ENCODE measurements around the gene YIF1A. TPM values are rescaled to one million over a fixed set of nuclear protein-coding genes. Genes with fewer than 3 reads are reported as not detected.

Gene YIF1A, protein sequence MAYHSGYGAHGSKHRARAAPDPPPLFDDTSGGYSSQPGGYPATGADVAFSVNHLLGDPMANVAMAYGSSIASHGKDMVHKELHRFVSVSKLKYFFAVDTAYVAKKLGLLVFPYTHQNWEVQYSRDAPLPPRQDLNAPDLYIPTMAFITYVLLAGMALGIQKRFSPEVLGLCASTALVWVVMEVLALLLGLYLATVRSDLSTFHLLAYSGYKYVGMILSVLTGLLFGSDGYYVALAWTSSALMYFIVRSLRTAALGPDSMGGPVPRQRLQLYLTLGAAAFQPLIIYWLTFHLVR
- 185 and 214 TPM in 2 replicates for total RNA-seq

DNA sequence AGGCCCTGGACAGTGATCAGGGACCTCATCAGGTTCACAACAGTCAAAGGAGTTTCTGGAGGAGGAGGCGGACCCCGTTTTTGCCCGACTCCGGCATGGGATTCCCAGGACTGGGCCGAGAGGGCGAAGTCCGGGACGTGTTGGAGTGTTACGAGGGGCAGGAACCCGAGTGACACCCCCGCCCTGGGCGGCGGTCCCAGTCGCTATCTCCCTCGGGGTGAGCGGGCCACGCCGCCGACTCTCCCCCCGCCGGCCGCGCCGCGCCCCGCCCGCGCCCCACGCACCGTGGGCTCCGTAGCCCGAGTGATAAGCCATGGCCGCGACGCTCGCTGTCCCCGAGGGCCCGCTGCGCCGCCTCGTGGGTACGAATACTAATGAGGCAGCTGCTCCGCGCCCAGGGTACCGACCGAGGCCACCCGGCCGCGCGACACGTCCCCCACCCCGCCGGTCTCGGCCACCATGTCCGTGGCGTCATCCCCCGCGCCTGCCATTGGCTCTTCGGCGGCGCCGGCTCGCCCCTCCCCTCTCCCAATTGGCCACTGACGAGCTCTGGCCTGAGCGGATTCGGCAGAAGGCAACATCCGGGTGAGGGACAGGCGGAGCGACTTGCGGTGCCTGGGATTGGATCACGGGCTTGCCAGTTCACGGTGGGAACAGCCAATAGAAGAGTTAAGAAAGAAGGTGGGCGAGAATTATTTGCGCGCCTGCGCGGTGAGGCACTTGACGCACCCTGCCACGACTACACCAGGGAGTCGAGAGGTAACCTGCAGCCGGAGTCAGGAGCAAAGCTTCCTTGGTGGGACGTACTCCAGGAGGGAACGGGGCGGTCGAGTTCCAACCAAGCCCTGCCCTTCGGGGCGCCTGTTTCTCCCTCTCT lies at the start of gene YIF1A:
Gene YIF1A (minus strand): TSS at position 473 of the 877 bp plus-strand sequence. CDS start 158 bp downstream, at position 315.

DNA sequence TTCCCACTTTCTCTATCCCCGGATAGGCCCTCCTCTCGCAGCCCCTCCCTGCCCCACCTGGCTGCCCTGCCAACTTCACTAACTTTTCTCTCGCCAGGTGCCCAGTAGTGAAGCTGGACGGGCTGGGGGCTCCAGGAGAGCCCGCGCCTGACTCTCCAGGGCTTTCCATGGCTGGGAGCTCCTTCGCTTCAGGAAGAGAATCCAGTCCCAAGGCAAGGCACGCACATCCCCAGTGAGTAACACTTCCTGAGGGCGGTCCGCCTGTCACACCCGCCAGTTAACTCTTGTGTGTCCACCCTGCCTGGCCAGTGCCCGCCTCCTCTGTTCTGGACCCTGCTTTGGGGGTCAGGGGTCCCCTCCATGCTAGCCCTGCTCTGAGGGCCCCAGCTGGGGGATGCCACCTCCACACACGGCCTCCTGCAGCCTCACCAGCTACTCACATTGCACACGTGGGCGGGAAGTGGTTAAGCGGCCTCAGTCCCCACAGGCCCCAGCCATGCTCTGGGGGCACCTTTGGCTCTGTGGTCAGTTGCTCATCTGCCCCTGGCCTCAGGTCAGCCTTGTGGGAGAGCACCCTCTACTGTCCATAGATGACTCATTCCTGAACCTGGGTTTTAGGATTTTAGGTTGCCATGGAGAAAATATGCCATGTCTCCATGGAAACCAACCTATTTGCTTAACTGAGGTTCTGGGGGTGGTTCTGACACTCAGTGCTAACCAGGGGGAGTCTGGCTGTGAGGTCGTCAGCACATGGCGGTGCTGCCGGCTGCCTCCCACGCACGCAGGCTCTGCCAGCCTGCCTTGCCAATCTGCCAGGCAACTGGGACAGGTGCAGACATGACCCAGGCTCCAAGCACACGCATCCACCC lies 47.5 kb upstream of the YIF1A start, which contains the start of gene RIN1:
Gene RIN1 (minus strand): TSS at position 201 of the 869 bp plus-strand sequence. CDS start 32 bp downstream, at position 169.

DNA sequence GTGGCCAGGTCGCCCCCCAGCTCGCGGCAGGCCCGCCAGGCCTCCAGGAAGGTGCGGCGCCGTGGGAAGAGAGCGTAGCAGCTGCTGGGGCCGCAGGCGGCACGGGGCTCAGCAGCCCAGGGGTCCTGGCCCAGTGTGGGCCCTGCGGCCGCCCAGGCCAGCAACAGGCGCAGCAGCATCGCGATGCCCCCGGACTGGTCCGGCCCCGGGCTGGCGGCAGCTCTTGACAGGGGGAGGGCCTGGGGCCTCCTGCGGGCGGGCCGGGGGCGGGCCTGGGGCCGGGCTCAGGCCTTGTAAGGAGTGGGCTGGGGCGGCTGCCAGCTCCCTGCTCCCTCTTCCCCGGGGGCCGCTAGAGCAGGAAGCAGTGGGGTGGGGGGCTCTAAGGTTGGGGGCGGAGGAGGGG lies 27.9 kb upstream of the YIF1A start, which contains the start of gene CD248:
Gene CD248 (minus strand): TSS at position 196 of the 403 bp plus-strand sequence. CDS start 17 bp downstream, at position 179.

DNA sequence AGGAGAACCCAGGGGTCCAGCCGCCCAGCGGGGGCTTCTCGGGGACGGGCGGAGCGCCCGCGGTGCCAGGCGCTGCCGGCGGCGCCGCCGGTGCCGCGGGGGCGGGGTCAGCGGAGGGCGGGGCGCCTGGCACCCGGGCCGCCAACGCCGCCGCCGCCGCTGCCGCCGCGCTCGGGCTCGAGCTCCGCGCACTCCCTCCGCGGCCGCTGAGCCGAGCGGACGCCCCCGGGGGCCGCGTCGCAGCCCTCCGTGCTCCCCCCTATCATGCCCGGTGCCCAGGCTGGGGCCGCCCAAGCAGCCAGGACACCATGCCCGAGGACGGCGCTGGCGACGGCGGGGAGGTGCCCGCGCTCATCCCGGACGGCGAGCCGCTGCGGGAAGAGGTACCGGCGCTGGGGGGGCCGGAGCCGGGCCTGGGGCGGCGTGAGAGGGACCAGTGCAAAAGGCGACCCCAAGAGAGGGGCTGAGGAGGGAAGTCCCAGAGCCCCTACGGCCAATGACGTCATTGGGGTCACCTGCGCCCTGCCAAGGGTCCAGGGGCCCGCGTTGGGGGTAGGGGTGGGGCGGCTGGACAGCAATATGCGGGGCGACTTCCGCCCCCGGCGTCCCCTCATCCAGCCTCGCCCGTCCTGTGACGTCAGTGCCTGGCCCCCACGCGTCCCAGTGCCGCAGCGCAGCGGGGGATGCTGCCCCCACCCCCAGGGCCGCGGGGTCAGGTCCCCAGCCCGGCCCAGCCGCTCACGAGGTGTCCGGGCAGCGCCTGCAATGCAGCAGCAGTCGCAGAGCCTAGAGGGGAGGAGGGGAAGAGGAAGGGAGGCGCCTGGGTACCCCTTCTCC lies 3.0 kb upstream of the YIF1A start, which contains the start of gene TMEM151A:
Gene TMEM151A (plus strand): TSS at position 189 of the 837 bp plus-strand sequence. CDS start 120 bp downstream, at position 309.

DNA sequence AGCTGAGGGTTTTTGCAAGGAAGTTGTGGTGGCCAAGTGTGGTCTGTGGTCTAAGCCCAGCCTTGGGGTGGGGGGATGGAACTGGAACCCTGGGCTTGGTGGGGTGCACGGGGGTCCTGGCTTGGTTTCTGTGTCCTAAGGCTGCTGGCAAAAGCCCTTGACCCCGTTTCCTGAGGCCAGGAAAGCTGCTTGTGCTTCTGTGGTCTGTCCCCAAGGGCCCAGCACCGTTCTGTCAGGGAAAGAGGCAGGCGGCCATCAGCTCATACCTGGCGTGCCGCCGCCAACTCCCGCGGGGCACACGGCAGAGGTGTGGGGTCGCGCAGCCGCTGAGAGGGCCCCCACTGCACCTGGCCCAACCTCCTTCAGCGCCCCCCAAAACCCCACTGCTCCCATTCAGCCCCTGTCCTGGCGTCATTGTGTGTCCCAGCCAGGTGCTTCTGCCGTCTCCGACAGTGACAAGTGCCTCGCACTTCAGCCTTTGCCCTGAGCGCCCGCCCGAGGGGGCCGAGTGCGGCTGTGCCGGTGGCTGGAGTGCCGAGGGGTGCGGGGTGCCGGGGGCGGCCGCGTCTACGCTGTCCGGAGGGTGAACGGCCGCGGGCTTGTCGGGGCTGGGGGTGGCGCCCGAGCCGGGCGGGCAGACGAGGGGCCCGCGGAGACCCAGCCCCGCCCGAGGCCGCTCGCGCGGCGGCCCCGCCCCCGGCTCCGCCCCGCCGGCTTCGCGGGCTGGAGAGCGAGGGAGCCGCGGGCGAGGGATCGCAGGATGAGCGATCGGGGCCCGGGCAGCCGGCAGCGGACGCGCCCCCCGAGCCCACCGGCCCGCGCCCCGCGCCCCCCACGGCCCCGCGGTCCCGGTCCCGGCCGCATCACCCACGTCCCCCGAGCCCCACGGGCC lies 11.2 kb downstream of the YIF1A start, which contains the start of gene CNIH2:
Gene CNIH2 (plus strand): TSS at position 705 of the 892 bp plus-strand sequence. CDS start 282 bp downstream, outside the sequence.

DNA sequence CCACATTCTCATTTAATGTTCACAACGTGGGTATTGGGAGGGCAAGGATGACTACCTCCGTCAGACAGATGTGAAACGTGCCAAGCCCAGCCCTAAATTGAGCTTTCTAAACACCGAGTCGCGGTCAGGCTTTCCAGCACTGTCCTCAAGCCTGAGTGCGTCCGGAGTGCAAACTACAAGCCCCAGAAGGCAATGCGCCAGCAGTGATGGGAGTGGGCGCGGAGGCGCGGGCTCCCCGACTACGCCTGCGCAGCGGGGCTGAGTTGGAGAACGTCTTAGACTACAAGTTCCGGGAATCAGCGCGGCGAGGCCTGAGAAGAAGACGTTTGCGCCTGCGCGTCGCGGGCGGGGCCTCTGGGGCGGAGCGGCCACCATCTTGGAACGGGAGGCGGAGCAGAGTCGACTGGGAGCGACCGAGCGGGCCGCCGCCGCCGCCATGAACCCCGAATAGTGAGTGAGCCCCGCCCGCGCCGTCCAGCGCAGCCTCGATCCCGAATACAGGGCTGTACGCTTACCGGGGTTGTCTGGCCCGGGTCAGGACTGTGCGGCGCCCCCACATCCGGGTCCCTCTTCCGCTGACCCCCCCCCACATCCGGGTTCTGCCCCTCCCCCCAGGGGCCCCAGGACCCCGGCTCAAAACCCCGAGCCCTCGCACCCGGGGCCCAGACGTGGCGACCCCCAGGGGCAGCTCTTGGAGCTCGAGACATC lies 20.5 kb downstream of the YIF1A start, which contains the start of gene RAB1B:
Gene RAB1B (plus strand): TSS at position 396 of the 708 bp plus-strand sequence. CDS start 41 bp downstream, at position 437.

Other genes starting within 250 kb of the YIF1A start
- 0.12 TPM in 1 of 2 replicates, not detected in the other for gene GAL3ST3, start 240.0 kb downstream of the YIF1A start, total RNA-seq
- 157 and 183 TPM in 2 replicates for gene SF3B2, start 236.8 kb downstream of the YIF1A start, total RNA-seq
- 25.8 and 34.7 TPM in 2 replicates for gene PACS1, start 218.9 kb downstream of the YIF1A start, total RNA-seq
- gene KLC2, start 31.4 kb downstream of the YIF1A start, total RNA-seq: 27.3 and 28.5 TPM in 2 replicates
- gene RAB1B, start 20.5 kb downstream of the YIF1A start, total RNA-seq: 74.4 and 83.9 TPM in 2 replicates
- gene CNIH2, start 11.0 kb downstream of the YIF1A start, total RNA-seq: 0.11 and 0.25 TPM in 2 replicates
- gene TMEM151A, start 2.8 kb upstream of the YIF1A start, total RNA-seq: under 0.01 and 0.11 TPM in 2 replicates
- 97.4 and 103 TPM in 2 replicates for gene CD248, start 27.9 kb upstream of the YIF1A start, total RNA-seq
- 32.5 and 58.7 TPM in 2 replicates for gene RIN1, start 47.3 kb upstream of the YIF1A start, total RNA-seq
- gene BRMS1, start 56.0 kb upstream of the YIF1A start, total RNA-seq: 45.5 and 73.5 TPM in 2 replicates
- gene B4GAT1, start 58.5 kb upstream of the YIF1A start, total RNA-seq: 40.7 and 55.1 TPM in 2 replicates
- 0.11 and 0.37 TPM in 2 replicates for gene SLC29A2, start 82.6 kb upstream of the YIF1A start, total RNA-seq
- not detected in 2 replicates for gene NPAS4, start 131.9 kb upstream of the YIF1A start, total RNA-seq
- gene MRPL11, start 149.7 kb upstream of the YIF1A start, total RNA-seq: 49.9 and 55.0 TPM in 2 replicates
- gene PELI3, start 177.8 kb upstream of the YIF1A start, total RNA-seq: 14.7 and 19.4 TPM in 2 replicates
- 50.4 and 56.9 TPM in 2 replicates for gene DPP3, start 191.3 kb upstream of the YIF1A start, total RNA-seq
- gene BBS1, start 221.5 kb upstream of the YIF1A start, total RNA-seq: 29.2 and 32.6 TPM in 2 replicates

Measured in uterine smooth muscle cell (primary cell).